GM12878 (cell line): ENCODE results near the gene GNG3. TPM values are rescaled to one million over a fixed set of nuclear protein-coding genes. Genes with fewer than 3 reads are reported as not detected.

Experiments
- ATAC-seq: fragments of 200-7000 bp; cut with Tn5 transposase; 3 replicates; pipeline ENCODE4 v1.9.1; 2020; ENCODE audit warnings: mild to moderate bottlenecking, moderate library complexity
- BruUV-seq: library from RNA; stranded (reverse); fragments of 400-500 nt; replicated peaks from 2 replicates; lab custom pipeline; 2021; lab: Mats Ljungman, UMichigan
- CTCF ChIA-PET: fragments of 300-600 bp; sonication (Branson Sonifier 250); formaldehyde crosslinking; extraction: SDS; loops from one replicate; lab custom pipeline; 2021; ENCODE audit warnings: inconsistent platforms; lab: Yijun Ruan, JAX
- POLR2A ChIA-PET: fragments of 350-600 bp; formaldehyde crosslinking; extraction: SDS; loops from one replicate; lab custom pipeline; 2021; ENCODE audit warnings: inconsistent platforms; lab: Charles Lee
- RAD21 ChIA-PET: fragments of 300-600 bp; sonication (Branson Sonifier 250); formaldehyde crosslinking; loops from one replicate; lab custom pipeline; 2023; ENCODE audit warnings: antibody characterized with exemption; ENCODE audit not compliant: unreplicated experiment; lab: Charles Lee
- SMC1A ChIA-PET: fragments of 300-600 bp; sonication (Branson Sonifier 250); formaldehyde crosslinking; loops from one replicate; lab custom pipeline; 2023; ENCODE audit not compliant: unreplicated experiment, uncharacterized antibody; lab: Charles Lee
- DNase-seq: peaks from one replicate; pipeline ENCODE4 v3.0.0-alpha.2; 2011; ENCODE audit warnings: low read depth, low spot score
- FAIRE-seq: peaks from 3 replicates; lab custom pipeline; 2011; peaks lifted over from hg19 to GRCh38; lab: Jason Lieb, UNC
- H2AFZ ChIP-seq: 2 replicates; pipeline ENCODE4 v1.6.0; 2011; ENCODE audit warnings: low read depth, low read length, control low read depth; ENCODE audit not compliant: control insufficient read depth
- H3K27ac ChIP-seq: 2 replicates; pipeline ENCODE4 v1.5.1; 2011; ENCODE audit warnings: control low read depth; ENCODE audit not compliant: control insufficient read depth, insufficient read depth
- H3K27me3 ChIP-seq, 2 experiments: replicated peaks in 1 of 2; 2 replicates each; pipeline versions ENCODE4 v1.6.0 to v1.6.1; 2011; ENCODE audit warnings: low read length in 1 of 2; ENCODE audit not compliant: control insufficient read depth in 2 of 2, insufficient read depth in 2 of 2
- H3K36me3 ChIP-seq, 2 experiments: 2 replicates each; pipeline ENCODE4 v1.5.1; 2011; ENCODE audit warnings: low read length in 1 of 2; ENCODE audit not compliant: control insufficient read depth in 2 of 2, insufficient read depth in 2 of 2
- H3K4me1 ChIP-seq: 2 replicates; pipeline ENCODE4 v1.6.1; 2011; ENCODE audit warnings: mild to moderate bottlenecking, low read length, moderate library complexity, mixed read lengths; ENCODE audit not compliant: control insufficient read depth, insufficient read depth
- H3K4me2 ChIP-seq: 2 replicates; pipeline ENCODE4 v1.6.0; 2011; ENCODE audit warnings: control low read depth; ENCODE audit not compliant: control insufficient read depth, insufficient read depth
- H3K4me3 ChIP-seq: fragments of 200-600 bp; sonication (generic); 2 replicates; pipeline ENCODE4 v1.5.1; 2016
- H3K79me2 ChIP-seq: 2 replicates; pipeline ENCODE4 v1.6.0; 2011; ENCODE audit warnings: low read length; ENCODE audit not compliant: control insufficient read depth, insufficient read depth
- H3K9ac ChIP-seq: 2 replicates; pipeline ENCODE4 v1.8.0; 2011; ENCODE audit warnings: low read length, control low read depth, mixed read lengths; ENCODE audit not compliant: control insufficient read depth, insufficient read depth
- H3K9me3 ChIP-seq: replicated peaks from 3 replicates; pipeline ENCODE4 v1.5.1; 2011; ENCODE audit warnings: mild to moderate bottlenecking, low read length; ENCODE audit not compliant: control insufficient read depth, insufficient read depth
- H4K20me1 ChIP-seq: 2 replicates; pipeline ENCODE4 v1.6.0; 2011; ENCODE audit not compliant: control insufficient read depth, insufficient read depth
- ATF7 ChIP-seq: fragments of 450-650 bp; IDR thresholded peaks from 2 replicates; pipeline ENCODE4 v1.6.1; 2016; ENCODE audit warnings: low read depth, mild to moderate bottlenecking
- CBX5 ChIP-seq: sonication (generic); IDR thresholded peaks from 2 replicates; pipeline ENCODE4 v1.6.1; 2016; ENCODE audit warnings: low read depth, moderate library complexity, mild to moderate bottlenecking, inconsistent platforms
- ETV6 ChIP-seq, 2 experiments: fragments of 450-650 bp in 1 of 2; IDR thresholded peaks in 1 of 2; conservative IDR thresholded peaks in 1 of 2; 2 replicates each; pipeline ENCODE4 v1.6.1; 2014; ENCODE audit warnings: antibody characterized with exemption in 1 of 2, borderline replicate concordance in 1 of 2, low read depth in 1 of 2, mild to moderate bottlenecking in 1 of 2, moderate library complexity in 1 of 2
- MXI1 ChIP-seq: fragments of 150-350 bp; IDR thresholded peaks from 2 replicates; pipeline ENCODE4 v1.6.1; 2011; ENCODE audit warnings: low read depth, mild to moderate bottlenecking, inconsistent platforms, low read length, improper control_type of control experiment
- RAD21 ChIP-seq: IDR thresholded peaks from 2 replicates; pipeline ENCODE4 v1.6.1; 2011; ENCODE audit warnings: mild to moderate bottlenecking, low read depth, low read length, moderate library complexity; ENCODE audit not compliant: insufficient read depth
- SIN3A ChIP-seq: IDR thresholded peaks from 2 replicates; pipeline ENCODE4 v1.6.1; 2012; ENCODE audit warnings: low read depth, low read length, improper control_type of control experiment
- SP1 ChIP-seq: IDR thresholded peaks from one replicate; pipeline ENCODE4 v1.6.1; 2011; ENCODE audit warnings: low read depth, low read length
- USF2 ChIP-seq: IDR thresholded peaks from 2 replicates; pipeline ENCODE4 v1.6.1; 2011; ENCODE audit warnings: low read depth, low read length, improper control_type of control experiment, borderline replicate concordance
- WGBS: methylation state at CpG from one replicate; pipeline ENCODE4 v1.1.6; 2016; ENCODE audit warnings: low lambda C conversion rate; ENCODE audit not compliant: insufficient replicate concordance, insufficient coverage; ENCODE audit errors: missing lambda C conversion rate; 5-methylcytosine and 5-hydroxymethylcytosine counted together
- in situ Hi-C: fragments of 300-500 bp; cut with MboI; formaldehyde crosslinking; loops from 9 replicates; pipeline ENCODE4 v1.14.3; 2018; ENCODE audit warnings: mixed read lengths
- intact Hi-C: fragments of 100-400 bp; cut with micrococcal nuclease; formaldehyde crosslinking; loops from one replicate; pipeline ENCODE4 v1.14.2; 2022; ENCODE audit not compliant: unreplicated experiment
- polyA plus RNA-seq, 11 experiments: library from polyadenylated mRNA; depleted of rRNA in 4 of 11; unstranded in 6 of 11; stranded (reverse) in 5 of 11; fragments of >200 nt; fragmentation: Nextera tagmentation in 4 of 11; fragmentation: Illumina TruSeq in 1 of 11; extraction: Ambion mirVana in 4 of 11; extraction: Trizol in 1 of 11; gene quantifications; 1 replicate in 1 of 11; 2 replicates in 10 of 11; pipeline versions ENCODE4 v1.2.1 to v1.2.3, GENCODE V29; 2011 to 2016; ENCODE audit warnings: inconsistent platforms in 2 of 11, missing spikeins in 2 of 11, low read depth in 1 of 11
- total RNA-seq, 4 experiments: library from RNA; depleted of rRNA in 3 of 4; stranded (reverse); fragments of >200 nt in 3 of 4; fragmentation: Illumina TruSeq in 1 of 4; extraction: Trizol in 1 of 4; gene quantifications; 2 replicates each; pipeline versions ENCODE4 v1.2.1 to v1.2.3, GENCODE V29; 2013 to 2021

The GNG3 gene
- total and polyA plus RNA-seq, 10 of the 15 experiments (the other 5 are each of a cell fraction or from before 2014, with no cell fraction given): 0.27 to 0.83 (median 0.57) TPM; not detected in 5

GRCh38 chr11:62716816-62717215 lies 9.3 kb downstream of the GNG3 start:
- DNase-seq: no peak
- H3K27me3 ChIP-seq: no peaks in the 10 kb centered on the region
- H3K27ac ChIP-seq: no peak overlapping the region
- no peak overlapping the region for H3K4me2 ChIP-seq
- H3K36me3 ChIP-seq: peaks cover 29 to 59% of the 10 kb centered on the region in 2 experiments
- in situ Hi-C loops (no loop called here), intact Hi-C loops (no loop called here)
- RAD21 ChIA-PET: no interaction called here
- H3K9ac ChIP-seq: no peak overlapping the region
- WGBS: over 99% methylated on average over 11 of the region's 11 CpGs
- no peaks in the 10 kb centered on the region for H3K9me3 ChIP-seq
- H3K79me2 ChIP-seq: peaks cover 11% of the 10 kb centered on the region
- H3K4me3 ChIP-seq: no peak overlapping the region
- no TSS peak for BruUV-seq
- no peaks in the 10 kb centered on the region; the same call in 1 of the 2 replicates for H4K20me1 ChIP-seq
- ATAC-seq: no peak
- TF ChIP-seq SIN3A (no peak), CBX5 (no peak), SP1 (no peak), MXI1 (no peak), USF2 (no peak), RAD21 (no peak), ATF7 (no peak), ETV6 (conservative IDR thresholded peaks at IDR 0.05 in 1 of 2, IDR thresholded peaks at IDR 0.05 in 1 of 2; ENCODE audit: borderline replicate concordance in 1 of 2, low read depth in 1 of 2) (no peak)
- SMC1A ChIA-PET: no interaction called here
- POLR2A ChIA-PET: interaction anchor here (1.0 to 5.5 kb wide), 3 partner anchors 10 to 89 kb away, joined by 3 to 40 read pairs (median 3); partner anchors contain the start of genes HNRNPUL2, POLR2G and TTC9C
- FAIRE-seq: no peak
- H2AFZ ChIP-seq: no peak overlapping the region
- peaks cover 13% of the 10 kb centered on the region for H3K4me1 ChIP-seq
- CTCF ChIA-PET: interaction anchor here (1.0 to 1.2 kb wide), 2 partner anchors 15 to 36 kb away, joined by 3 read pairs; no protein-coding TSS in a partner anchor
